Ovary (tissue), 9 donors: ENCODE results near the gene CCDC27. TPM values are rescaled to one million over a fixed set of nuclear protein-coding genes. Genes with fewer than 3 reads are reported as not detected.
"Not testable (repeated sequence)": the region's sequence is repeated elsewhere in the genome, so short reads cannot be mapped to it uniquely, and the experiment has no call there.

Source experiments
- DNase-seq, 5 donors: peaks; one replicate each; pipeline ENCODE4 v3.0.0-alpha.2; 2019 to 2020
- H3K27ac ChIP-seq, 2 donors: fragments of 200-600 bp; one replicate each; pipeline versions ENCODE4 v1.5.1 to v1.8.0; 2019 to 2022
- H3K27me3 ChIP-seq: fragments of 200-600 bp; one replicate; pipeline ENCODE4 v1.8.0; 2022
- H3K36me3 ChIP-seq: fragments of 200-600 bp; sonication (generic); one replicate; pipeline ENCODE4 v1.5.1; 2019
- H3K4me1 ChIP-seq: one replicate; pipeline ENCODE4 v1.8.1; 2013; ENCODE audit warnings: mild to moderate bottlenecking, moderate library complexity; ENCODE audit not compliant: insufficient read depth
- H3K4me3 ChIP-seq: fragments of 200-600 bp; sonication (generic); one replicate; pipeline ENCODE4 v1.5.1; 2017
- H3K9me3 ChIP-seq, 2 donors: fragments of 200-600 bp in 1 of 2; sonication (generic) in 1 of 2; one replicate each; pipeline versions ENCODE4 v1.5.1 to v1.8.1; 2013 to 2019; ENCODE audit warnings: mild to moderate bottlenecking in 1 of 2, moderate library complexity in 1 of 2
- CTCF ChIP-seq, 3 donors: fragments of 450-650 bp in 2 of 3; fragments of 200-600 bp in 1 of 3; IDR thresholded peaks; one replicate each; pipeline versions ENCODE4 v1.5.1 to v1.8.0; 2016 to 2022; ENCODE audit warnings: antibody characterized with exemption in 3 of 3, mild to moderate bottlenecking in 1 of 3
- EP300 ChIP-seq: sonication (generic); formaldehyde crosslinking; IDR thresholded peaks from one replicate; pipeline ENCODE4 v1.6.1; 2017; ENCODE audit warnings: antibody characterized with exemption
- POLR2A ChIP-seq: fragments of 450-650 bp; IDR thresholded peaks from one replicate; pipeline ENCODE4 v1.6.1; 2017; ENCODE audit warnings: antibody characterized with exemption, mild to moderate bottlenecking, moderate library complexity
- WGBS, 3 donors: extraction: QIAGEN DNeasy Blood & Tissue Kit in 1 of 3; methylation state at CpG; one replicate each; pipeline versions ENCODE4 v1.1.5 to v1.1.7; 2013 to 2017; 5-methylcytosine and 5-hydroxymethylcytosine counted together
- intact Hi-C, 4 donors: fragments of 100-400 bp; cut with DNase I; formaldehyde crosslinking; loops; one replicate each; pipeline versions ENCODE4 v1.11.0 to v1.15.1; 2022 to 2023
- polyA plus RNA-seq, 2 donors: library from polyadenylated mRNA; stranded (reverse); fragments of 200-250 nt in 1 of 2; fragments of 350-450 nt in 1 of 2; fragmentation: Illumina TruSeq in 1 of 2; extraction: RNeasy Lipid Tissue Mini Kit (QIAGEN cat#74804) in 1 of 2; gene quantifications; one replicate each; pipeline ENCODE4 v1.2.3, GENCODE V29; 2013 to 2014
- total RNA-seq, 7 donors: library from RNA; depleted of rRNA in 2 of 7; stranded (reverse); fragments of >200 nt in 2 of 7; fragmentation: NEBNext Ultra II Directional in 3 of 7; extraction: Animal tissue kit (Norgen Biotek cat#: 25700) in 3 of 7; gene quantifications; one replicate each; pipeline versions ENCODE4 v1.1.0 to v1.2.4, GENCODE V29; 2016 to 2023
- donor health status: DM: no; HTN: no; CAD: no; lungs with moderate emphysema.
- donor health status: DM: no; HTN: no; CAD: no.
- donor health status: Bipolar disorder and iron deficiency.
- donor health status: DM: yes; HTN: yes; CAD: no.
- donor health status: DM: no; HTN: no; CAD: no.
- donor health status: DM: yes; HTN: yes; CAD: no.

CCDC27 gene
- total and polyA plus RNA-seq, 9 donors = 0.05 TPM; not detected in 8

DNA sequence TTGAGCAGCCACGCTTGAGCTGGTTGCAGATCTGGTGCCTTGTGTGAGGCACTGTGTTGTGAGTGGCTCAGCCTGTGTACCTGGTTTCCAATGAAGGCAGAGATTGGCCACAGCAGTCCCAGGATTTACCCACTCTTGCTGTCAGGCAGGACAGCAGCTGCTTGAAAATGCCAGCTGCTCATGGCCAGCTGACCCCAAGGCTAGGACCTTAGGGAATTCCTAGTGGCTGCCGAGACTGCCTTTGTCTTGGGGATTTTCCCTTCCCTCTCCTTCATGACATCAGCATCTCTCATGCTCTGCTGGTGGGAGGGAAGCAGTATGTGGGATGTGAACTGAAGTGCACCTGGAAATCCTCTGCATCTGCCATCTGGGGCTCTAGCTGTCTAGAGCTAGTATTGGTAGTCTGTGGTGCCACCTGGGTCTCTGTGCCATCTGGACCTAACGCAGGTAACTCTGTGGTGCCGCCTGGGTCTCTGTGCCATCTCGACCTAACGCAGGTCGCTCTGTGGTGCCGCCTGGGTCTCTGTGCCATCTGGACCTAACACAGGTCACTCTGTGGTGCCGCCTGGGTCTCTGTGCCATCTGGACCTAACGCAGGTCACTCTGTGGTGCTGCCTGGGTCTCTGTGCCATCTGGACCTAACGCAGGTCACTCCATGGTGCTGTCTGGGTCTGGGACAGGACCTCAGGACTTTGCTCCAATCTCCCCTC lies 47.9 kb downstream of the CCDC27 start:
- TF ChIP-seq POLR2A (no peak), EP300 (no peak), CTCF (IDR thresholded peaks at IDR 0.05) (no peak)

GRCh38 chr1:3800795-3801194 lies 48.5 kb downstream of the CCDC27 start:
- H3K27me3 ChIP-seq, DNase-seq: not testable (repeated sequence)
- 50 to 65% (median 64%) methylated on average over 3 of the region's 3 CpGs for WGBS, 3 donors

More for the DNA sequence above, 47.9 kb downstream of the CCDC27 start:
- no peak overlapping the region for H3K27ac ChIP-seq
- no peak overlapping the region for H3K4me3 ChIP-seq
- DNase-seq = no peak
- no peaks in the 10 kb centered on the region for H3K27me3 ChIP-seq
- H3K4me1 ChIP-seq = peaks cover 6% of the 10 kb centered on the region
- intact Hi-C loops = no loop called here
- no peaks in the 10 kb centered on the region for H3K9me3 ChIP-seq
- 77 to 92% (median 85%) methylated on average over 9 to 11 of the region's 11 CpGs for WGBS, 3 donors
- no peaks in the 10 kb centered on the region for H3K36me3 ChIP-seq

DNA sequence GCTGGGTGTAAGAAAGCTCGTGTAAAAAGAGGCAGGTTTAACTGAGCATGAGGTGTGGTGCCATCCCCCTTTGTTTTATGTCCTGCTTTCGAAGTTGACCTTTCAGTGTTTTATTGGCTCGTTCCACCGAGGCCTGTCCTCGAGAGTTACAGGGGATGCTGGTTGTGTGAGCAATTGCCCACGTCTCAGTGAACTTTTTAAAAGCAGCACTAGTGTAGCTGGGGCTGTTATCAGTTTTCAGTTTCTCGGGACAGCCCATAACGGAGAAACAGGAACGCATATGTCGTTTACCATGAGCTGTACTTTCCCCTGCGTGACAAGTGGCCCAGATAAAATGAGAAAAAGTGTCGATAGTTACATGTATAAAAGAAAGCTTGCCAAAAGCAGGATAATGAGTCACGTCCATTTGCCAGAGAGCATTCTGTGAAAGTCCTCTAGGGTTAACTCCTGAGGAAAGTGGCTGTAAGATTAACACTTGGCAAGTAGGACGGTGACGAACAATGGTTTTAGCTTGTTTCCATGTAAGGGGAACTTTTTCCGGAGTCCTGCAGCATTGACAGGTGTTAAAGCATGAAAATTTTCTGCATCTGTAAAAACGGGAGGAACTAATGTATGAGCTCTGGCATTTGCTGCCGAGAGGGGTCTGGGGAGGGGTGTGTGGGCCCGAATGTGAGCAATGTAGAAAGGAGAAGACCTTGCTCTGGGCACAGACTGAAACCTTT lies 51.8 kb downstream of the CCDC27 start:
- TF ChIP-seq POLR2A (no peak), EP300 (no peak), CTCF (IDR thresholded peaks at IDR 0.05) (no peak)
- H3K27ac ChIP-seq = no peak overlapping the region
- 40 to 48% (median 43%) methylated on average over 19 of the region's 19 CpGs for WGBS, 3 donors
- H3K36me3 ChIP-seq = no peaks in the 10 kb centered on the region
- intact Hi-C loops = no loop called here
- no peak for DNase-seq
- no peaks in the 10 kb centered on the region for H3K4me1 ChIP-seq
- H3K4me3 ChIP-seq = no peak overlapping the region
- H3K9me3 ChIP-seq = no peaks in the 10 kb centered on the region
- no peaks in the 10 kb centered on the region for H3K27me3 ChIP-seq

More at GRCh38 chr1:3800795-3801194, 48.5 kb downstream of the CCDC27 start:
- H3K9me3 ChIP-seq, H3K36me3 ChIP-seq, H3K27ac ChIP-seq, H3K4me1 ChIP-seq, intact Hi-C loops, H3K4me3 ChIP-seq: not testable (repeated sequence)

- intact Hi-C loops, H3K4me1 ChIP-seq, DNase-seq, H3K27ac ChIP-seq, H3K9me3 ChIP-seq, H3K27me3 ChIP-seq, H3K36me3 ChIP-seq, H3K4me3 ChIP-seq: not testable (repeated sequence)
- WGBS, 3 donors = 38 to 45% (median 43%) methylated on average over 7 of the region's 7 CpGs
These were observed 52.3 kb downstream of the CCDC27 start for GRCh38 chr1:3804627-3804944.

DNA sequence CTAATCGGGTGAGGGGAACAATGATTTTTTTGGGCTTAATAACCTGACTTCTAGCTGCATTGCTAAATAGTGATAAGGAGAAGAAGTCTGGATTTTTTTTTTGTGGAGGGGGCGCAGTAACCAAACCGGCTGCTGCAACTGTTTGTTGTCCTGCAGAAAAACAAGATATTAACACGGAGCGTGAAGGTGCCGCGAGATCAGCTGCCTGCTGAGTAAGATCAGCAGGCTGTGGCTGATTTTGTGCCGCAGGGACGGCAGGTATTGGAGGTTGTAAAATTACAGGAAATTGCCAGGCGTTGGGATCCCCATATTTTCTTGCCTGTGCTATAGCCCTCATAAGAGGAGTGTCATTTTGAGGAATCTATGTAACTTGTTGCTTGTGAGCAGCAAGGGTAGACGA lies 52.8 kb downstream of the CCDC27 start:
- Histone ChIP-seq H3K27ac (no peak overlapping the region), H3K4me1 (no peaks in the 10 kb centered on the region), H3K27me3 (no peaks in the 10 kb centered on the region), H3K36me3 (no peaks in the 10 kb centered on the region), H3K4me3 (no peak overlapping the region), H3K9me3 (no peaks in the 10 kb centered on the region)
- no peak for DNase-seq
- 57 to 66% (median 63%) methylated on average over 11 of the region's 11 CpGs for WGBS, 3 donors
- intact Hi-C loops = no loop called here
- TF ChIP-seq EP300 = no peak
- TF ChIP-seq POLR2A = no peak
- TF ChIP-seq CTCF (IDR thresholded peaks at IDR 0.05) = no peak
